ENCODE measurements around the gene TMEM18. TPM values are rescaled to one million over a fixed set of nuclear protein-coding genes. Genes with fewer than 3 reads are reported as not detected.

TMEM18 gene
- total and polyA plus RNA-seq, 11 donors: 7.0 to 20.0 (median 10.5) TPM

- Histone ChIP-seq H3K36me3 (no peaks in the 10 kb centered on the region), H3K9me3 (no peaks in the 10 kb centered on the region), H3K4me3 (no peak overlapping the region), H3K27ac (no peak overlapping the region), H3K4me1 (no peaks in the 10 kb centered on the region), H3K27me3 (peaks cover 0 to 50% (median 4%) of the 10 kb centered on the region in 9 donors)
- ATAC-seq (no peak), DNase-seq (no peak)
- WGBS, 4 donors: 79 to 87% (median 82%) methylated on average over 10 of the region's 10 CpGs
- intact Hi-C loops (cut with DNase I): no loop called here
- TF ChIP-seq POLR2A (IDR thresholded peaks at IDR 0.05) (no peak), CTCF (IDR thresholded peaks at IDR 0.05) (no peak)
Observed at GRCh38 chr2:647003-647560, 30.1 kb downstream of the TMEM18 start.

- Histone ChIP-seq H3K36me3 (no peaks in the 10 kb centered on the region), H3K27ac (no peak overlapping the region), H3K4me3 (no peak overlapping the region), H3K4me1 (no peaks in the 10 kb centered on the region), H3K27me3 (peaks cover 0 to 54% (median 4%) of the 10 kb centered on the region in 9 donors), H3K9me3 (no peaks in the 10 kb centered on the region)
- DNase-seq: peak in 1 of 5 donors; percentile 33
- intact Hi-C loops (cut with DNase I): loop anchor here in 1 of 10 donors (5.0 kb wide), 1 partner anchor 118 kb away; no protein-coding TSS in a partner anchor
- WGBS, 4 donors: 55 to 64% (median 62%) methylated on average over 5 of the region's 5 CpGs
- TF ChIP-seq POLR2A (IDR thresholded peaks at IDR 0.05) (no peak), CTCF (IDR thresholded peaks at IDR 0.05) (no peak)
- ATAC-seq: no peak
Observed at GRCh38 chr2:644871-645270, 32.3 kb downstream of the TMEM18 start.

- 75 to 81% (median 77%) methylated on average over 4 of the region's 4 CpGs for WGBS, 4 donors
Observed at GRCh38 chr2:643761-644160, 33.4 kb downstream of the TMEM18 start.

GRCh38 chr2:643334-643733, 33.9 kb downstream of the TMEM18 start:
- no peak overlapping the region for H3K27ac ChIP-seq
- peaks cover 0 to 49% (median 4%) of the 10 kb centered on the region in 9 donors for H3K27me3 ChIP-seq
- no peaks in the 10 kb centered on the region for H3K9me3 ChIP-seq
- ATAC-seq (no peak), DNase-seq (peak in 1 of 5 donors; percentile 15)
- no peaks in the 10 kb centered on the region for H3K36me3 ChIP-seq
- H3K4me1 ChIP-seq: no peaks in the 10 kb centered on the region
- H3K4me3 ChIP-seq: no peak overlapping the region
- intact Hi-C loops (cut with DNase I): loop anchor here in 1 of 10 donors (5.0 kb wide), 1 partner anchor 116 kb away; no protein-coding TSS in a partner anchor
- 73 to 82% (median 81%) methylated on average over 10 of the region's 10 CpGs for WGBS, 4 donors
- TF ChIP-seq POLR2A (IDR thresholded peaks at IDR 0.05): no peak
- TF ChIP-seq CTCF (IDR thresholded peaks at IDR 0.05): no peak

More at GRCh38 chr2:643761-644160, 33.4 kb downstream of the TMEM18 start:
- Histone ChIP-seq H3K27ac (no peak overlapping the region), H3K27me3 (peaks cover 0 to 50% (median 4%) of the 10 kb centered on the region in 9 donors), H3K9me3 (no peaks in the 10 kb centered on the region), H3K4me1 (no peaks in the 10 kb centered on the region), H3K36me3 (no peaks in the 10 kb centered on the region), H3K4me3 (no peak overlapping the region)
- TF ChIP-seq POLR2A (IDR thresholded peaks at IDR 0.05) (no peak), CTCF (IDR thresholded peaks at IDR 0.05) (no peak)
- no peak for ATAC-seq
- intact Hi-C loops (cut with DNase I): loop anchor here in 1 of 10 donors (5.0 kb wide), 1 partner anchor 116 kb away; no protein-coding TSS in a partner anchor
- DNase-seq: no peak

All from heart left ventricle (tissue), 16 donors.